GM18505 (cell line): ENCODE data around the gene ARHGAP10.

Source experiments
- ATAC-seq: cut with Tn5 transposase; IDR thresholded peaks from one replicate; pipeline ENCODE4 v1.9.1; 2021; ENCODE audit not compliant: unreplicated experiment
- POLR2A ChIP-seq: IDR thresholded peaks from 4 replicates; pipeline ENCODE4 v1.6.1; 2011; ENCODE audit warnings: borderline replicate concordance; ENCODE audit not compliant: insufficient read depth, insufficient read length; ENCODE audit errors: extremely low read depth

ARHGAP10 gene

GRCh38 chr4:148112231-148112982 is 380.5 kb downstream of the ARHGAP10 start:
- TF ChIP-seq POLR2A = no peak
- ATAC-seq = no peak

GRCh38 chr4:148114436-148114835 is 382.5 kb downstream of the ARHGAP10 start:
- TF ChIP-seq POLR2A = no peak
- ATAC-seq = no peak

GRCh38 chr4:148116264-148116663 is 384.4 kb downstream of the ARHGAP10 start:
- no peak for TF ChIP-seq POLR2A
- ATAC-seq = no peak

- no peak for ATAC-seq
- no peak for TF ChIP-seq POLR2A
These were observed 385.1 kb downstream of the ARHGAP10 start for GRCh38 chr4:148116969-148117368.

GRCh38 chr4:148118179-148118578 is 386.3 kb downstream of the ARHGAP10 start:
- no peak for ATAC-seq

GRCh38 chr4:148118633-148119032 is 386.7 kb downstream of the ARHGAP10 start:
- TF ChIP-seq POLR2A = no peak
- ATAC-seq = no peak

More at GRCh38 chr4:148118179-148118578, 386.3 kb downstream of the ARHGAP10 start:
- no peak for TF ChIP-seq POLR2A

- no peak for TF ChIP-seq POLR2A
- no peak for ATAC-seq
These were observed 388.3 kb downstream of the ARHGAP10 start for GRCh38 chr4:148120216-148120615.
